Mesendoderm (in vitro differentiated cells): ENCODE measurements around the gene TTF1.

ENCODE experiments used
- DNase-seq: peaks from one replicate; pipeline ENCODE4 v3.0.0; 2013
- H2AK5ac ChIP-seq: 2 replicates; pipeline ENCODE4 v1.6.1; 2013; ENCODE audit warnings: low read length, inconsistent platforms
- H2BK120ac ChIP-seq: 2 replicates; pipeline ENCODE4 v1.6.1; 2013; ENCODE audit warnings: low read depth, mild to moderate bottlenecking, low read length, moderate library complexity, mixed read lengths
- H2BK15ac ChIP-seq: replicated peaks from 2 replicates; pipeline ENCODE4 v1.6.1; 2013; ENCODE audit warnings: low read depth, mild to moderate bottlenecking, moderate library complexity
- H2BK5ac ChIP-seq: 2 replicates; pipeline ENCODE4 v1.6.1; 2013; ENCODE audit warnings: low read length, inconsistent platforms
- H3K18ac ChIP-seq: 2 replicates; pipeline ENCODE4 v1.6.1; 2013; ENCODE audit warnings: mild to moderate bottlenecking, low read length, mixed read lengths
- H3K23ac ChIP-seq: one replicate; pipeline ENCODE4 v1.6.1; 2013; ENCODE audit warnings: low read length
- H3K27ac ChIP-seq: 2 replicates; pipeline ENCODE4 v1.5.1; 2013; ENCODE audit warnings: low read depth, mild to moderate bottlenecking, inconsistent platforms, low read length, moderate library complexity
- H3K27me3 ChIP-seq: 2 replicates; pipeline ENCODE4 v1.6.1; 2013; ENCODE audit warnings: low read length, control low read depth, mild to moderate bottlenecking, inconsistent platforms; ENCODE audit not compliant: insufficient read depth, poor library complexity
- H3K36me3 ChIP-seq: 2 replicates; pipeline ENCODE4 v1.6.1; 2013; ENCODE audit warnings: low read length, inconsistent platforms; ENCODE audit not compliant: control insufficient read depth, insufficient read depth
- H3K4ac ChIP-seq: one replicate; pipeline ENCODE4 v1.6.1; 2013; ENCODE audit warnings: low read depth, mild to moderate bottlenecking, low read length, moderate library complexity
- H3K4me1 ChIP-seq: 2 replicates; pipeline ENCODE4 v1.6.1; 2013; ENCODE audit warnings: low read depth, low read length, inconsistent platforms; ENCODE audit not compliant: control insufficient read depth
- H3K4me2 ChIP-seq: 2 replicates; pipeline ENCODE4 v1.6.1; 2013; ENCODE audit warnings: low read length
- H3K4me3 ChIP-seq: 2 replicates; pipeline ENCODE4 v1.5.1; 2013; ENCODE audit warnings: mild to moderate bottlenecking, low read length
- H3K56ac ChIP-seq: one replicate; pipeline ENCODE4 v1.6.1; 2013; ENCODE audit warnings: low read length
- H3K79me1 ChIP-seq: 2 replicates; pipeline ENCODE4 v1.6.1; 2013; ENCODE audit warnings: low read length, inconsistent platforms
- H3K79me2 ChIP-seq: 2 replicates; pipeline ENCODE4 v1.6.1; 2013; ENCODE audit warnings: mild to moderate bottlenecking, low read length; ENCODE audit not compliant: control insufficient read depth, insufficient read depth
- H3K9ac ChIP-seq: 2 replicates; pipeline ENCODE4 v1.6.1; 2013; ENCODE audit warnings: low read length, inconsistent platforms
- H4K5ac ChIP-seq: one replicate; pipeline ENCODE4 v1.6.1; 2013; ENCODE audit warnings: low read length
- H4K8ac ChIP-seq: one replicate; pipeline ENCODE4 v1.6.1; 2013; ENCODE audit warnings: low read depth, mild to moderate bottlenecking, control low read depth, low read length, moderate library complexity
- whole genome bisulfite sequencing: extraction: QIAGEN DNeasy Blood & Tissue Kit; methylation state at CpG from one replicate; pipeline ENCODE4 v1.1.7; 2013; ENCODE audit warnings: low lambda C conversion rate, missing lambda C conversion rate; ENCODE audit not compliant: insufficient coverage; ENCODE audit errors: extremely low coverage; 5-methylcytosine and 5-hydroxymethylcytosine counted together

TTF1 gene

GRCh38 chr9:132357764-132358163 lies 48.9 kb downstream of the TTF1 start:
- H3K4ac ChIP-seq = no peak overlapping the region
- H3K4me3 ChIP-seq = no peak overlapping the region
- H3K4me2 ChIP-seq = no peak overlapping the region
- H3K56ac ChIP-seq = no peak overlapping the region
- H2AK5ac ChIP-seq = no peak overlapping the region
- no CpG with 5 or more reads among the region's 7 CpGs for WGBS
- H3K23ac ChIP-seq = no peak overlapping the region
- no peak overlapping the region for H3K18ac ChIP-seq
- H4K5ac ChIP-seq = no peak overlapping the region
- H3K4me1 ChIP-seq = peaks cover 3% of the 10 kb centered on the region
- no peak overlapping the region for H2BK5ac ChIP-seq
- H3K79me2 ChIP-seq = peaks cover 19% of the 10 kb centered on the region
- no peak overlapping the region for H3K27ac ChIP-seq
- no peaks in the 10 kb centered on the region for H3K27me3 ChIP-seq
- H3K9ac ChIP-seq = no peak overlapping the region
- H4K8ac ChIP-seq = no peak overlapping the region
- peaks cover 5% of the 10 kb centered on the region for H3K36me3 ChIP-seq
- DNase-seq = no peak
- peaks cover 10% of the 10 kb centered on the region for H3K79me1 ChIP-seq
- no peak overlapping the region for H2BK120ac ChIP-seq
- no peak overlapping the region for H2BK15ac ChIP-seq

- no peak overlapping the region for H3K18ac ChIP-seq
- H3K27me3 ChIP-seq = no peaks in the 10 kb centered on the region
- H3K4me2 ChIP-seq = no peak overlapping the region
- H3K4me1 ChIP-seq = peaks cover 3% of the 10 kb centered on the region
- no peak overlapping the region for H4K8ac ChIP-seq
- H3K36me3 ChIP-seq = peaks cover 8% of the 10 kb centered on the region
- peaks cover 24% of the 10 kb centered on the region for H3K79me2 ChIP-seq
- no peak overlapping the region for H2AK5ac ChIP-seq
- H3K4ac ChIP-seq = no peak overlapping the region
- peaks cover 17% of the 10 kb centered on the region for H3K79me1 ChIP-seq
- no peak overlapping the region for H3K56ac ChIP-seq
- no peak overlapping the region for H3K23ac ChIP-seq
- H3K9ac ChIP-seq = no peak overlapping the region
- H4K5ac ChIP-seq = no peak overlapping the region
- no CpG with 5 or more reads among the region's 26 CpGs for WGBS
- H3K4me3 ChIP-seq = no peak overlapping the region
- H2BK15ac ChIP-seq = no peak overlapping the region
- no peak for DNase-seq
- H3K27ac ChIP-seq = no peak overlapping the region
- H2BK120ac ChIP-seq = no peak overlapping the region
- H2BK5ac ChIP-seq = no peak overlapping the region
Observed at GRCh38 chr9:132356324-132356924, 50.2 kb downstream of the TTF1 start.

DNA sequence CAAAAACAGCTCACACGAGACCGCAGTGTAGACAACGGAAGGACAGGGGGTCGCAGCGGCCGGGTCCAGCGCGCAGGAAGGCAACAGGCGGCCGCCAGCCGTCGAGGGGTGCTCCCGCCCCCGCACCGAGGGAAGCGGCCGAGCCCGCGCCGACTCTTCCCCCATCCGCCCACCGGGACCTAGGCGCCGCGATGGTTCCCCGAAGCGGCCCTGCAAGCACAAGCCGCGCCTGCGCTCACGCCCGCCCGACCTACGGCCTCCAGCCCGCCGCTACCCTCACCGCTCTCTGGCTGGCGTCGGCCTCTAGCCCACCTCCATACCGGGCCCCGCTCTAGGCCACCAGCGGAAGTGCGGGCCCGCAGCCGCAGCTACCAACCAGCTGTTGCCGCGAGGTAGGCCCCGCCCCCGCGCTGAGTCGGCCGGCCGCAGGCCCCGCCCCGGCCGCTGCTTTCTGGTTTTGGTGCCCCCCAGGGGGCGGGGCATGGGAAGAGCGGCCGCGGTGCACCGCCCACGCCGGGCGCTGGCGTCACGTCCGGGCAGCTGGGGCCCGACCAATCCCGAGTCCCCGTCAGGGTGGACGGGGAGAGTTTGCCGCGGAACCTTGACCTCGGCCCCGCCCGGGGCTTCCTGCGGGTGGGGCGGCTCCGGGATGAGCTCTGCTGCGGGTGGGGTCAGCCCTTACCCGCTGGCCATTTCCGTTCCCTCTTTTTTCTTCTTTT lies 51.8 kb downstream of the TTF1 start, which contains the start of gene SETX:
Gene SETX, minus strand, starts transcription at position 350 of the 719 bp plus-strand sequence. CDS start 5,558 bp downstream, outside the sequence.
- peak within 1 kb of the TSS; percentile 94 for H4K8ac ChIP-seq
- peak within 1 kb of the TSS; percentile 95 for H3K4ac ChIP-seq
- peak within 1 kb of the TSS; percentile 87 for H3K4me3 ChIP-seq
- H3K23ac ChIP-seq = peak within 1 kb of the TSS; percentile 89
- H2BK15ac ChIP-seq = no peak within 1 kb of the TSS
- H2BK120ac ChIP-seq = no peak within 1 kb of the TSS
- peak within 1 kb of the TSS; percentile 97 for H3K56ac ChIP-seq
- peak within 1 kb of the TSS; percentile 93 for H3K9ac ChIP-seq
- H2AK5ac ChIP-seq = no peak within 1 kb of the TSS
- H3K27me3 ChIP-seq = no peaks in the 10 kb centered on the region
- peak; percentile 99 for DNase-seq
- H3K4me1 ChIP-seq = peaks cover 3% of the 10 kb centered on the region
- H3K18ac ChIP-seq = peak within 1 kb of the TSS; percentile 91
- H3K27ac ChIP-seq = peak within 1 kb of the TSS; percentile 39
- H3K4me2 ChIP-seq = peak within 1 kb of the TSS; percentile 98
- WGBS = no CpG with 5 or more reads among the region's 82 CpGs
- peaks cover 24% of the 10 kb centered on the region for H3K79me2 ChIP-seq
- H4K5ac ChIP-seq = no peak within 1 kb of the TSS
- peaks cover 18% of the 10 kb centered on the region for H3K79me1 ChIP-seq
- H3K36me3 ChIP-seq = peaks cover 8% of the 10 kb centered on the region
- H2BK5ac ChIP-seq = peak within 1 kb of the TSS; percentile 67

DNA sequence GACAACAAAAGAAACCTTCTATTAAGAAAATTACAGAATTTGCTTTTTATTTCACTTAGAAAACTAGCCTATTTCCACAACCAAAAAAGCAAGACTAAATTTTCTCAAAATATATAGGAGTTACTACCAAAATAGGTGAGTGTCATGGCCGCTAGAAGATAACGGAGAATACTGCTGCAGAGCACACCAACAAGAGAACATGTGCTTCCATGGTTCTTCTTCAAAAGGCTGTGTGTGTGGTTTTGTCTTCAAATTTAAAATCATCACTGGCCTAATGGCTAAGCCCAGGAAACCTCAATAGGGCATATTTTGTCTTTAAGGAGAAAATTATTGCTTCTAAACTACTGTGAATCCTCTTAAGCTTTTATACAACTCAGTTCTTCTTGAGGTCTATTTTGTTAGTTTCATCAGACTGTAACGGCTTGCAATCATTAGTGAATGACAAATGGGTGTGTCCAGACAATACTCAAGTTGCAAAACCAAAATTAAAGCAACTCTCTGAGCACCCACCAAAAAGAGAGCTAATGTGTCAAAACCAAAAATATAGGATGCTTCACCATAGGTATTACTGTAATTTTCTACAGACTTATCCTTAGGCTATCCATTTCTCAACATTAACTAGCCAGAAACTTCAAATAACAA lies 55.1 kb downstream of the TTF1 start:
- Histone ChIP-seq H2BK5ac (no peak overlapping the region), H2BK15ac (no peak overlapping the region), H3K4ac (no peak overlapping the region), H3K4me2 (no peak overlapping the region), H3K4me3 (no peak overlapping the region), H3K27ac (no peak overlapping the region), H3K4me1 (peaks cover 3% of the 10 kb centered on the region), H3K79me2 (peaks cover 25% of the 10 kb centered on the region), H3K36me3 (peaks cover 13% of the 10 kb centered on the region), H3K18ac (no peak overlapping the region), H2AK5ac (no peak overlapping the region), H4K8ac (no peak overlapping the region), H3K27me3 (no peaks in the 10 kb centered on the region), H3K23ac (no peak overlapping the region), H3K79me1 (peaks cover 20% of the 10 kb centered on the region), H2BK120ac (no peak overlapping the region), H4K5ac (no peak overlapping the region), H3K56ac (no peak overlapping the region), H3K9ac (no peak overlapping the region)
- DNase-seq = no peak
- WGBS = no CpG with 5 or more reads among the region's 3 CpGs

DNA sequence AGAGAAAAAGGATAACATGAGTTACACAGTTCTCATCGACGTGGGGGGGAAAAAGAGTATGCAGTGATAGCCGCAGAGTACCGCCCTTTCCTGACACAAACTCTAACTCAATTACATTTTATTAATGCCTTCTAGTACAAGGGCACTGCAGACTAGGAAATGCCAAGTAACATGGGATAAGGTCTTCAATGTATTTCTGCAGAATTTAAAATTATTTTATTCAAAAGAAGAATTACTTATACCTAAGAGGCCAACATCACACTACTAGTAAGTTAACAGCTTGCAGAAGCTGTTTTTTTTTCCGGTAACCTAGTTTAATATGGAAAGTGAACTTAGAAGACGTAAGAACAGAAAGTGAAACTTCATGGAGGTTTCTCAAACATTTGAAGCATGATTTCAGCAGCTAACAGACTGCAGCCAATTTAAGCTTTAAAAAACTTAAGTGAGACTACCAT lies 55.8 kb downstream of the TTF1 start:
- Histone ChIP-seq H3K4me2 (no peak overlapping the region), H3K18ac (no peak overlapping the region), H3K56ac (no peak overlapping the region), H2AK5ac (no peak overlapping the region), H3K23ac (no peak overlapping the region), H3K79me1 (peaks cover 20% of the 10 kb centered on the region), H3K4ac (no peak overlapping the region), H3K27ac (no peak overlapping the region), H3K4me1 (peaks cover 3% of the 10 kb centered on the region), H3K79me2 (peaks cover 25% of the 10 kb centered on the region), H2BK120ac (no peak overlapping the region), H4K5ac (no peak overlapping the region), H3K36me3 (peaks cover 13% of the 10 kb centered on the region), H3K4me3 (no peak overlapping the region), H3K9ac (no peak overlapping the region), H2BK5ac (no peak overlapping the region), H3K27me3 (no peaks in the 10 kb centered on the region), H4K8ac (no peak overlapping the region), H2BK15ac (no peak overlapping the region)
- no peak for DNase-seq
- WGBS = no CpG with 5 or more reads among the region's 6 CpGs
